Astrocyte (in vitro differentiated cells and primary cell): ENCODE results near the gene SVIL. TPM values are rescaled to one million over a fixed set of nuclear protein-coding genes. Genes with fewer than 3 reads are reported as not detected.
"Not testable (repeated sequence)": the region's sequence is repeated elsewhere in the genome, so short reads cannot be mapped to it uniquely, and the experiment has no call there.

Experiments
- DNase-seq: peaks from one replicate; pipeline ENCODE4 v3.0.0-alpha.2; 2010; ENCODE audit warnings: low read depth
- FAIRE-seq: peaks from 2 replicates; lab custom pipeline; 2011; peaks lifted over from hg19 to GRCh38; lab: Jason Lieb, UNC
- H2AFZ ChIP-seq: 2 replicates; pipeline ENCODE4 v1.6.0; 2012; ENCODE audit warnings: low read depth, low read length, inconsistent platforms
- H3K27ac ChIP-seq: 2 replicates; pipeline ENCODE4 v1.5.1; 2011; ENCODE audit warnings: low read depth, low read length, inconsistent platforms
- H3K27me3 ChIP-seq: 2 replicates; pipeline ENCODE4 v1.6.0; 2011; ENCODE audit warnings: low read length, inconsistent platforms; ENCODE audit not compliant: insufficient read depth
- H3K36me3 ChIP-seq: 2 replicates; pipeline ENCODE4 v1.5.1; 2011; ENCODE audit warnings: low read length, inconsistent platforms; ENCODE audit not compliant: insufficient read depth
- H3K4me1 ChIP-seq: 2 replicates; pipeline ENCODE4 v1.5.1; 2011; ENCODE audit warnings: low read length, inconsistent platforms; ENCODE audit not compliant: insufficient read depth
- H3K4me2 ChIP-seq: 2 replicates; pipeline ENCODE4 v1.6.0; 2012; ENCODE audit warnings: low read length, inconsistent platforms
- H3K4me3 ChIP-seq: 2 replicates; pipeline ENCODE4 v1.5.1; 2011; ENCODE audit warnings: low read depth, mild to moderate bottlenecking, low read length, inconsistent platforms; ENCODE audit not compliant: insufficient read depth
- H3K79me2 ChIP-seq: 2 replicates; pipeline ENCODE4 v1.6.0; 2012; ENCODE audit warnings: mild to moderate bottlenecking, low read length, inconsistent platforms; ENCODE audit not compliant: insufficient read depth
- H3K9ac ChIP-seq: 2 replicates; pipeline ENCODE4 v1.6.0; 2012; ENCODE audit warnings: mild to moderate bottlenecking, low read length, inconsistent platforms
- H3K9me3 ChIP-seq: 2 replicates; pipeline ENCODE4 v1.5.1; 2012; ENCODE audit warnings: low read depth, mild to moderate bottlenecking, low read length, inconsistent platforms; ENCODE audit not compliant: insufficient read depth
- H4K20me1 ChIP-seq: 2 replicates; pipeline ENCODE4 v1.6.0; 2012; ENCODE audit warnings: low read length, inconsistent platforms; ENCODE audit not compliant: insufficient read depth
- H3K27ac Mint-ChIP-seq: one replicate; pipeline ENCODE4 v1.8.0; 2021; ENCODE audit warnings: mild to moderate bottlenecking, mixed read lengths; ENCODE audit not compliant: unreplicated experiment
- H3K27me3 Mint-ChIP-seq: one replicate; pipeline ENCODE4 v1.8.0; 2021; ENCODE audit warnings: low read depth, mixed read lengths; ENCODE audit not compliant: unreplicated experiment
- H3K36me3 Mint-ChIP-seq: one replicate; pipeline ENCODE4 v1.8.0; 2021; ENCODE audit warnings: low read depth, mixed read lengths; ENCODE audit not compliant: unreplicated experiment
- H3K4me1 Mint-ChIP-seq: one replicate; pipeline ENCODE4 v1.8.0; 2021; ENCODE audit warnings: low read depth, mixed read lengths; ENCODE audit not compliant: unreplicated experiment
- H3K4me3 Mint-ChIP-seq: one replicate; pipeline ENCODE4 v1.8.0; 2021; ENCODE audit warnings: mild to moderate bottlenecking, moderate library complexity, mixed read lengths; ENCODE audit not compliant: unreplicated experiment
- H3K9me3 Mint-ChIP-seq: one replicate; pipeline ENCODE4 v1.8.0; 2021; ENCODE audit warnings: mild to moderate bottlenecking, mixed read lengths; ENCODE audit not compliant: unreplicated experiment
- CTCF ChIP-seq: IDR thresholded peaks from 2 replicates; pipeline ENCODE4 v1.5.1; 2011; ENCODE audit warnings: low read depth, mild to moderate bottlenecking, inconsistent platforms, low read length, moderate library complexity; ENCODE audit not compliant: insufficient read depth
- EZH2 ChIP-seq: IDR thresholded peaks from 2 replicates; pipeline ENCODE4 v1.6.1; 2012; ENCODE audit warnings: mild to moderate bottlenecking, low read length, inconsistent platforms; ENCODE audit not compliant: insufficient read depth
- total RNA-seq: library from RNA; stranded (reverse); gene quantifications from 2 replicates; pipeline ENCODE4 v1.2.1, GENCODE V29; 2021

The SVIL gene
- total RNA-seq, 1 donor from 2014 or later = 70.4 TPM

- no peak for TF ChIP-seq CTCF
- TF ChIP-seq EZH2 = no peak
- FAIRE-seq = no peak
- peaks cover 32% of the 10 kb centered on the region for H3K4me1 Mint-ChIP-seq
These were observed 95.4 kb downstream of the SVIL start for GRCh38 chr10:29539412-29539811.

GRCh38 chr10:29537799-29538198 is 97.0 kb downstream of the SVIL start:
- Histone ChIP-seq H3K27ac (no peak overlapping the region), H3K4me2 (no peak overlapping the region), H3K79me2 (peaks cover 58% of the 10 kb centered on the region), H3K9ac (no peak overlapping the region), H3K4me3 (no peak overlapping the region), H4K20me1 (peaks cover 71% of the 10 kb centered on the region), H3K4me1 (peaks cover 31% of the 10 kb centered on the region), H3K9me3 (no peaks in the 10 kb centered on the region), H2AFZ (no peak overlapping the region), H3K27me3 (no peaks in the 10 kb centered on the region), H3K36me3 (no peaks in the 10 kb centered on the region)
- FAIRE-seq (no peak), DNase-seq (no peak)
- peaks cover 14% of the 10 kb centered on the region for H3K36me3 Mint-ChIP-seq
- H3K27ac Mint-ChIP-seq = no peak overlapping the region
- TF ChIP-seq CTCF = no peak
- no peak for TF ChIP-seq EZH2
- no peaks in the 10 kb centered on the region for H3K9me3 Mint-ChIP-seq
- H3K27me3 Mint-ChIP-seq = no peaks in the 10 kb centered on the region
- H3K4me1 Mint-ChIP-seq = peaks cover 38% of the 10 kb centered on the region
- no peak overlapping the region for H3K4me3 Mint-ChIP-seq

More at GRCh38 chr10:29539412-29539811, 95.4 kb downstream of the SVIL start:
- no peak overlapping the region for H3K27ac Mint-ChIP-seq
- peaks cover 69% of the 10 kb centered on the region for H3K79me2 ChIP-seq
- no peak overlapping the region for H3K4me2 ChIP-seq
- H3K4me3 Mint-ChIP-seq = no peak overlapping the region
- DNase-seq = no peak
- no peak overlapping the region for H3K4me3 ChIP-seq
- H3K27me3 Mint-ChIP-seq = no peaks in the 10 kb centered on the region
- H3K9me3 ChIP-seq = no peaks in the 10 kb centered on the region
- H3K36me3 ChIP-seq = no peaks in the 10 kb centered on the region
- peaks cover 12% of the 10 kb centered on the region for H3K36me3 Mint-ChIP-seq
- peaks cover 21% of the 10 kb centered on the region for H3K4me1 ChIP-seq
- no peak overlapping the region for H3K27ac ChIP-seq
- H3K9me3 Mint-ChIP-seq = no peaks in the 10 kb centered on the region
- H3K27me3 ChIP-seq = no peaks in the 10 kb centered on the region
- peaks cover 71% of the 10 kb centered on the region for H4K20me1 ChIP-seq
- no peak overlapping the region for H3K9ac ChIP-seq
- no peak overlapping the region for H2AFZ ChIP-seq

GRCh38 chr10:29536691-29537090 is 98.1 kb downstream of the SVIL start:
- DNase-seq, H3K4me2 ChIP-seq, H3K9ac ChIP-seq, H3K9me3 Mint-ChIP-seq, H3K9me3 ChIP-seq, H3K36me3 ChIP-seq, H3K4me3 Mint-ChIP-seq, H2AFZ ChIP-seq, H3K27ac Mint-ChIP-seq, FAIRE-seq, H3K4me3 ChIP-seq, H3K27me3 ChIP-seq, H3K27me3 Mint-ChIP-seq, H3K27ac ChIP-seq: not testable (repeated sequence)
- Mint-ChIP-seq H3K36me3 (peaks cover 19% of the 10 kb centered on the region), H3K4me1 (peaks cover 38% of the 10 kb centered on the region)
- H4K20me1 ChIP-seq = peaks cover 71% of the 10 kb centered on the region
- H3K79me2 ChIP-seq = peaks cover 49% of the 10 kb centered on the region
- peaks cover 31% of the 10 kb centered on the region for H3K4me1 ChIP-seq
